Coronary artery (tissue), 2 donors: ENCODE measurements around the gene JAZF1.
A peak's percentile ranks its signal among the peaks of the same experiment; 100 is the strongest.

Experiments used
- DNase-seq: peaks from one replicate; pipeline ENCODE4 v3.0.0-alpha.2; 2017; ENCODE audit warnings: low spot score
- H3K27ac ChIP-seq, 2 donors: fragments of 200-600 bp; sonication (generic); one replicate each; pipeline ENCODE4 v1.5.1; 2016 to 2019
- H3K4me3 ChIP-seq: fragments of 200-600 bp; sonication (generic); 2 replicates; pipeline ENCODE4 v1.5.1; 2016; ENCODE audit warnings: mild to moderate bottlenecking, moderate library complexity
- CTCF ChIP-seq: fragments of 200-600 bp; sonication (generic); IDR thresholded peaks from one replicate; pipeline ENCODE4 v1.5.1; 2019; ENCODE audit warnings: antibody characterized with exemption

The JAZF1 gene

DNA sequence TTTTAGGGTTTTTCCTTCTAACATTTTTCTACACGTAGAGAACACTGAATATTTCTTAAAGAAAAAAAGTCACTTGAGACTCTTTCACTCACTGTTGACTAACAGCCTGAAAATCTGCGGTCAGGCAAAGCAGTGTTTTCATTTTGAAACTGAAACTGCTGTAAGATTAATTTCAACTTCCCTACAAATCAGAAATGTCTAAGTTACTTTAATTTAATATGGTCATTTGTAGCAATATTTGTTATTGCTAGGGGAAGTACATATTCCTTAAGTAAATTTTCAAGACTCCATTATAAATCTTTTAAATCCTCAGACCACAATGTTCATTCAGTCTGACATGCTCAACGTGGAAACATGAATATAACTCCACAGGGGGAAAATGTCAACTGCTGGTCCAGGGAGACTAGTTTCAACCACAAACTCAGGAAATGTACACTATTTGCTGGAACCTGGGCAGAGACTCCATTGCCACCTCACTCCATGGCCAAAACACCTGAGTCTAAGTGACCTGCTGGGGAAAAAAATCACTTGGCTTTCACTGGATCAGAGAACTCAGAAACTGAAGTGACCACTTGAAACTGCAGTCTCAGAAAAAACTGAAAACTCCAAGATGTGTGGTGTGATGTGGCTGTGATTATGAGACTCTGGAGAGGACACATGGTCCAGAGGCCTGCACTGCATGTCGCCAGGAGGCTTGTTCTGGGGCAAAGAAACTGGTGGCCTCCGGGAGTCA, 279.4 kb downstream of the JAZF1 start:
- Histone ChIP-seq H3K4me3 (peak overlapping the region; percentile 48), H3K27ac (peak overlapping the region; percentile 6 to 29)
- DNase-seq = no peak
- no peak for TF ChIP-seq CTCF

DNA sequence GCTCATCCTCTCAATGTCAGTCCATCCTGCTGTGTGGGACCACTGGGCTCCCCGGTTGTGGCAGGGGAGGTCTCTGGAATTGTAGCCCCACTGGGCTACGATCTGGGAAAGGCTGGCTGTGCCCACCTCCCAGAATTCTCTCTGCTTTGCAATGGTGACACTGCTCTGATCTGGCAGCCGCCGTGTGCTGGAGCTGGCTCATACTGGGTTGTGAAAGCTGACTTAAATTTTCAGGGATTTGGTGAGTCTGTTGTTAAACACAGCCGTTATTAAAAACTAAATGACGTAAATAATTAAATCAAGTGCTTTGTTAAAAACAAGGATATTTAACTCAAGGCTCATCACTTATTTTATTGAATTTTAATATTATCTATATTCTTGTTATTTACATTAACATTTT, 280.6 kb downstream of the JAZF1 start:
- DNase-seq = no peak
- H3K4me3 ChIP-seq = no peak overlapping the region
- no peak for TF ChIP-seq CTCF
- no peak overlapping the region for H3K27ac ChIP-seq

DNA sequence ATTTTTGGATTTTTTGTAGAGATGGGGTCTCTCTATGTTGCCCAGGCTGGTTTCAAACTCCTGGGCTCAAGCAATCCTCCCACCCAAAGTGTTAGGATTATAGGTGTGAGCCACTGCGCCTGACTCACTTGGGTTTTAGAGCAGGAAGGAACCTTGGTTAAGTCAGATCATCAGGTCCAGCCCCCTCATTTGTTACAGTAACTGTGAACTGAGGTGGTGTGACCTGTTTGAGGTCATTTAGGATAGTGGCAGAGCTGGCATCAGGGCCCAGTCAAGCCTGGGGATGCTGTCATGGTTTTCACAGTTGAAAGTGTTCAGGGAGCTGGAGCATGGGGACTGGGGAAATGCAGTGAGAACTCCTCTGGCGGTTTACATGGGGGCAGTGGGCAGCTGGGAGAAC, 281.0 kb downstream of the JAZF1 start:
- H3K27ac ChIP-seq = no peak overlapping the region
- no peak for TF ChIP-seq CTCF
- no peak overlapping the region for H3K4me3 ChIP-seq
- no peak for DNase-seq

DNA sequence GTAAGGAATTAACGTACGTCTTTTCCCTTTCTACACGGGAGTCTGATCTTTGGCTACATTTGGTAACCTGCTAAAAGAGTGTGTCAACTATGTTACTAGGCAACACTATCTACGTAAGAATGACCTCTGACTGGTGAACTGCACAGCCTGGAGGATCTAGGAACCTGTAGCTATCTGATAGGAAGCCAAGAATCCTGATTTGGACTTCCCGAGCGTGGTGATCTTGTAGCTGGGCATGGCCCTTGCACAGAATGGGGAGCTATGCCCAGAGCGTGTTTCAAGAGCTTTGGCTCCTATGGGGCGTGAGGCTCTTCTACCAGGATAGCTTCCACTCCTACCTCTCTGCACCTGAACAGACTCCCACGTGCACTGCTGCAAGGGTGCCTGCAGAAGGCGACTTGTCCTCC, 283.2 kb downstream of the JAZF1 start:
- no peak overlapping the region for H3K4me3 ChIP-seq
- no peak for TF ChIP-seq CTCF
- H3K27ac ChIP-seq = no peak overlapping the region
- no peak for DNase-seq

DNA sequence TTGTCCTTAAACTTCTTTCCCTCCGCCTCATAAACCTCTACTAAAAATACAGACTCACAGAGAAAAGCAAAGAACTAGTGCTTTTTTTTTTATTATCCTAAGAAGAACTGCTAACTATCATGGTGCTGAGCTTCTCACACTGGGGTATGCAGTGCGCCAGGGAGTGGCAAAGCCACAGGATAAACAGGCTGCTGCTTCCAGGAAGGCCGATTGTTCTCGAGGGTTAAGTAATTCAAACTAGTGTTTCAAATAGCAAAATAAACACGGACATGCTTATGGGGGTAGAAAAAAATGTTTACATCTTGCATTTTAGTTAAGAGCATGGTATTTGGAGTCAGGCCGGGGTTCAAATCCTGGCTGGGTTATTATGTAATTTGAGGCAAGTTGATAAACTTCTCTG, 283.6 kb downstream of the JAZF1 start:
- Histone ChIP-seq H3K4me3 (no peak overlapping the region), H3K27ac (no peak overlapping the region)
- DNase-seq = no peak
- TF ChIP-seq CTCF = no peak

DNA sequence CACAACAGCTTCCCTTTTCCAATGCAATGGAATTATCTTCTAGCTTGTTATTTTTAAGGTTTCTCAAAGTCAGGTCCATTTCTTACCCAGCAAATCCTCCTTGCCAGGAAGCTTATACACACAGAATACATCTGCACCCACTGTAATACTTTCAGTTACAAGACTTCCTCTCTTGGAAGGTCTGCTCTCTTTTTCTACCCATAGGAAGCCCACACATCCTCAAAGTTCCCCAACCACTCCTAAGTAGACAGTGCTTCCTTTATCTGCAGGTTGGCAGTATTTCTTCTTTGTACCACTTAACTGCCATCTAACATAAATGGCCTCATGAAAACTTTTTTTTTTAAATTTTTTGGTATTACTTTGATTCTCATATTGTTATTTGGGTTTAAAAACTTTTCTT, 285.0 kb downstream of the JAZF1 start:
- no peak overlapping the region for H3K27ac ChIP-seq
- DNase-seq = no peak
- no peak for TF ChIP-seq CTCF
- H3K4me3 ChIP-seq = no peak overlapping the region

DNA sequence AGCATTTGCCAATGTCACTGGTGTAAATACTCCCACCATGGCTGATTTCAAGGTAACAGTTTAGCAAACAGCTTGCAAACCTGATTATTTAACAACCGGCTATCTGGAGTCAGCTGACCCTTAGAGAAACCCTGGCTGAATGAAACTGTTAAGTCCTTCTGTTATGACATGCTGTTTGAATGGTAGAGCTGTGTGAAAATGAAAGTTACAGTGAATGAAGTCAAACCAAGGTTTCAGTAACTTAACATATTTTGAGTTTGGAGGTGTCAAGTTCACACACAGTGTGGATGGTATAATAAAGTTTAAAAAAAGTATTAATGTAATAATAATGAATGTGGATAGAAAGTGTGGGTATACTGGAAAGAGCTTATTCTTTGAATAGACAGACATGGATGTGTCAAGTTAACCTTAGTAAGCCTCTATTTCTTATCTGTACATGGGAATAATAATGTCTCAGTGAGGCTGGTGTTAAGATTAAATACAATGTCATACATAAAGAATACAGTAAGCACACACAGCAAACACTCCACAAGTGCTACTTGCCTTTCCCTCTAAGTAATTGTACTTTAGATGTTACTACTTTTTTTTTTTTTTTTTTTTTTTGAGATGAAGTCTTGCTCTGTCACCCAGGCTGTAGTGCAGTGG, 290.3 kb downstream of the JAZF1 start:
- Histone ChIP-seq H3K27ac (no peak overlapping the region), H3K4me3 (no peak overlapping the region)
- no peak for DNase-seq
- no peak for TF ChIP-seq CTCF
